Liver (tissue), 3 donors: Measurements from ENCODE around the gene CAPN3.

ENCODE experiments used
- CTCF ChIP-seq: fragments of 150-350 bp; IDR thresholded peaks from 2 replicates; pipeline ENCODE4 v1.5.1; 2017; ENCODE audit warnings: improper control_type of control experiment, low read depth, low read length; ENCODE audit not compliant: missing input control
- EGR1 ChIP-seq, 2 donors: IDR thresholded peaks; 2 replicates each; pipeline ENCODE4 v1.6.1; 2016 to 2018; ENCODE audit warnings: antibody characterized with exemption in 2 of 2, low read depth in 2 of 2
- FOXA1 ChIP-seq: IDR thresholded peaks from 2 replicates; pipeline ENCODE4 v1.6.1; 2016; ENCODE audit warnings: antibody characterized with exemption
- JUND ChIP-seq, 2 donors: IDR thresholded peaks; 2 replicates each; pipeline ENCODE4 v1.6.1; 2016; ENCODE audit warnings: antibody characterized with exemption in 2 of 2
- MAX ChIP-seq: IDR thresholded peaks from 2 replicates; pipeline ENCODE4 v1.6.1; 2016; ENCODE audit warnings: antibody characterized with exemption
- RAD21 ChIP-seq, 2 donors: IDR thresholded peaks; 2 replicates each; pipeline ENCODE4 v1.6.1; 2016; ENCODE audit warnings: antibody characterized with exemption in 2 of 2, mild to moderate bottlenecking in 2 of 2
- SP1 ChIP-seq: IDR thresholded peaks from 2 replicates; pipeline ENCODE4 v1.6.1; 2018; ENCODE audit warnings: antibody characterized with exemption, mild to moderate bottlenecking
- TAF1 ChIP-seq: conservative IDR thresholded peaks from 2 replicates; pipeline ENCODE4 v1.6.1; 2016; ENCODE audit warnings: antibody characterized with exemption, mild to moderate bottlenecking
- donor health status: healthy.
- donor health status: healthy.

GRCh38 chr15:42387603-42388002, 28.3 kb downstream of the CAPN3 start:
- TF ChIP-seq CTCF (no peak), MAX (no peak), JUND (IDR thresholded peaks at IDR 0.05) (no peak), FOXA1 (no peak), RAD21 (IDR thresholded peaks at IDR 0.05) (no peak), TAF1 (no peak), SP1 (no peak), EGR1 (IDR thresholded peaks at IDR 0.05; ENCODE audit: low read depth in 2 of 2) (no peak)
